HAP-1 (cell line): ENCODE data around the gene AP1M2.

Source experiments
- DNase-seq, 2 experiments: peaks; one replicate each; pipeline ENCODE4 v3.0.0-alpha.2; 2016 to 2020; ENCODE audit warnings: low spot score in 2 of 2
- H3K27me3 ChIP-seq: fragments of 250-450 bp; sonication (Bioruptor Pico); 2 replicates; pipeline ENCODE4 v1.5.1; 2020; ENCODE audit warnings: low read depth, mild to moderate bottlenecking, moderate library complexity
- H3K36me3 ChIP-seq: fragments of 250-450 bp; sonication (Bioruptor Pico); replicated peaks from 2 replicates; pipeline ENCODE4 v1.5.1; 2020; ENCODE audit warnings: mild to moderate bottlenecking
- H3K4me1 ChIP-seq: fragments of 250-450 bp; sonication (Bioruptor Pico); 2 replicates; pipeline ENCODE4 v1.5.1; 2020; ENCODE audit warnings: mild to moderate bottlenecking
- H3K4me3 ChIP-seq: fragments of 250-450 bp; sonication (Bioruptor Pico); 2 replicates; pipeline ENCODE4 v1.5.1; 2020; ENCODE audit warnings: mild to moderate bottlenecking, moderate library complexity
- H3K9me3 ChIP-seq: fragments of 250-450 bp; sonication (Bioruptor Pico); 2 replicates; pipeline ENCODE4 v1.5.1; 2020; ENCODE audit warnings: mild to moderate bottlenecking, moderate library complexity
- in situ Hi-C: fragments of 300-500 bp; cut with MboI; formaldehyde crosslinking; loops from 3 replicates; pipeline ENCODE4 v1.14.3; 2020; ENCODE audit warnings: low sequenced_read_pairs, inconsistent platforms, mixed read lengths

AP1M2 gene

DNA sequence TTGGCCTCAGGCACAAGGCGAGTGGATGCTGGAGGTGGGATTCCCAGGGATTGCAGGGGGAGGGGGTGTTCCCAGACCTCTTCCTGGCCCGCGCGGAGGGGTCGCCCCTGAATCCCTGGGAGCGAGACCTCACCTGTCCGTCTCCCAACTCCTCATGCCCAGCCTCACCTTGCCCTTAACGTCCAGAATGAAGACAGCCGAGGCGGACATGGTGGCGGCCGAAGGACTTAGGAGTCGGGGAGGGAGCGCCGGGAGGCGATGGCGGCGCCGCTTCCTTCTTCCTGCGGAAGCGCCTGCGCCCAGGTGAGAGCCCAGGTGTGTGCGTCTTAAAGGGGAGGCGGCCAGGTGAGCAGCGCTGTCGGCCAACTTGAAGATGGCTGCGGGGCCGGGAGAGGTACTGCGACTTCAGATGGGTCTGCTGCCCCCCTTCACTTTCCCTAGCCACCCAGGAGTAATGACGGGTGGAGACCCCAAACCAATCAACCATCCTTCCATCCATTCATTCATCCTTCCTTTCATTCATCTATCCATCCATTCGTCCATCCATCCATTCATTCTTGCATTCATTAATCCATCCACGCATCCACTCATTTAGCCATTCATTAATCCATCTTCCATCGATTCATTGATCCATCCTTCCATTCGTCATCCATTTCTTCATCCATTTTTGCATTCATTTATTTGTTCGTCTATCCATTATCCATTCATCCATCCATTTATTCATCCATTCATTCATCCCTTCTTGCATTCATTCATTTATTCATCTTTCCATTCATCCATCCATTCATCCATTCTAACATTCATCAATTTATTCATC lies at the start of gene AP1M2:
AP1M2 (minus strand) TSS at position 291 of the 817 bp plus-strand sequence; CDS start at position 210, 81 bp downstream.
- in situ Hi-C loops: no loop called here
- Histone ChIP-seq H3K36me3 (no peaks in the 10 kb centered on the region), H3K27me3 (peaks cover 4% of the 10 kb centered on the region; the same call in 1 of the 2 replicates), H3K4me3 (no peak within 1 kb of the TSS), H3K4me1 (no peaks in the 10 kb centered on the region), H3K9me3 (no peaks in the 10 kb centered on the region)
- no peak for DNase-seq

DNA sequence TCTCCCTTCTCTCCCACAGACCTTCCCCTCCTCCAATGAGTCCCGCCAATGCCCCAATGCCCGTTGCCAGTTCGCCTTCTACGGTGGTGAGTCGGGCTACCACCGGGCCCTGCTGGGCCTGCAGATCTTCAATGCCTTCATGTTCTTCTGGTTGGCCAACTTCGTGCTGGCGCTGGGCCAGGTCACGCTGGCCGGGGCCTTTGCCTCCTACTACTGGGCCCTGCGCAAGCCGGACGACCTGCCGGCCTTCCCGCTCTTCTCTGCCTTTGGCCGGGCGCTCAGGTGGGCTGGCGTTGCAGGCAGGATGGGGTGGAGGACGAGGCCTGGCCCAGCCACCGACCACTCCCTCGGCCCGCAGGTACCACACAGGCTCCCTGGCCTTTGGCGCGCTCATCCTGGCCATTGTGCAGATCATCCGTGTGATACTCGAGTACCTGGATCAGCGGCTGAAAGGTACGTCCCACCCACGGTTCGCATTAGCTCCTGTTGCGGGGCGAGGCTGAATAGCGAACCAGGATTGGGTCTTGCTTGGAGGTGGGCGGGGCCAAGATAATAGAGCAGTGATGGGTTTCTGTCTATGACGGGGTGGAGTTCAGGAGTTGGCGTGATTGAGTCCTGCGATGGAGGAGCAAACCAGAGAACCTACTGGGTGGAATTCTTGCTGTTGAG lies 49.3 kb upstream of the AP1M2 start:
- H3K4me1 ChIP-seq: no peaks in the 10 kb centered on the region
- no peaks in the 10 kb centered on the region for H3K9me3 ChIP-seq
- H3K4me3 ChIP-seq: no peak overlapping the region
- no peaks in the 10 kb centered on the region for H3K27me3 ChIP-seq
- peaks cover 6% of the 10 kb centered on the region for H3K36me3 ChIP-seq
- DNase-seq: no peak
- in situ Hi-C loops: no loop called here

DNA sequence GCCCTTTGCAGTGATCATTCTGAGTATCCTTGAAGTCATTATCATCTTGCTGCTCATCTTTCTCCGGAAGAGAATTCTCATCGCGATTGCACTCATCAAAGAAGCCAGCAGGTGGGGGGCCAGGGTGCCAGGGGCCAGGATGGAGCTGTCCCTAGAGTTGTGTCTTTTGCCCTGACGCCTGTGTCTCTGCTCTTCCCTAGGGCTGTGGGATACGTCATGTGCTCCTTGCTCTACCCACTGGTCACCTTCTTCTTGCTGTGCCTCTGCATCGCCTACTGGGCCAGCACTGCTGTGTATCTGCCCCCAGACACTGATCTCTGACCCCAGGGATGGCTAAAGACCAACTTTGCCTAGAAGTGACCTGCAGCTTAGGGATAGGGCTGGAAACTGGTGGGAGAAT lies 47.9 kb upstream of the AP1M2 start:
- Histone ChIP-seq H3K9me3 (no peaks in the 10 kb centered on the region), H3K36me3 (peaks cover 6% of the 10 kb centered on the region), H3K4me3 (no peak overlapping the region), H3K27me3 (no peaks in the 10 kb centered on the region), H3K4me1 (no peaks in the 10 kb centered on the region)
- no peak for DNase-seq
- in situ Hi-C loops: no loop called here

DNA sequence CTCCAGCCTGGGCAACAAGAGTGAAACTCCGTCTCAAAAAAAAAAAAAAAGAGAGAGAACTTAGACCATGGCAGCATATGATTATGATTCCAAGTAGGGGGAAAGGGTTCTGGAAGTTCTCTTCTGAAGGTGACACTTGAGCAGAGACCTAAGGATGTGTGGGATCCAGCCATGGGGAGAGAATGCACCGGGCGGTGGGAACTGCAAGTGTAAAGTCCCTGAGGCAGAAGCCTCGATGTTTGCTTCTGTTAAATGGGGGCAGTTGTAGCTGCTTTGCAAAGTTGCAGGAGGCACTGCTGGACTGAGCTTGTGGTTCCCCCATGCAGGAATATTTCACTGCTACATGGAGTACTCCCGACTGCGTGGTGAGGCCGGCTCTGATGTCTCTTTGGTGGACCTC lies 47.3 kb upstream of the AP1M2 start:
- Histone ChIP-seq H3K4me1 (no peaks in the 10 kb centered on the region), H3K27me3 (no peaks in the 10 kb centered on the region), H3K36me3 (peaks cover 6% of the 10 kb centered on the region), H3K4me3 (no peak overlapping the region), H3K9me3 (no peaks in the 10 kb centered on the region)
- in situ Hi-C loops: no loop called here
- DNase-seq: no peak

GRCh38 chr19:10631874-10632273 lies 44.8 kb upstream of the AP1M2 start:
- H3K4me1 ChIP-seq: no peaks in the 10 kb centered on the region
- no peak for DNase-seq
- H3K9me3 ChIP-seq: no peaks in the 10 kb centered on the region
- no peak overlapping the region for H3K4me3 ChIP-seq
- H3K36me3 ChIP-seq: peaks cover 3% of the 10 kb centered on the region
- in situ Hi-C loops: no loop called here
- H3K27me3 ChIP-seq: no peaks in the 10 kb centered on the region

DNA sequence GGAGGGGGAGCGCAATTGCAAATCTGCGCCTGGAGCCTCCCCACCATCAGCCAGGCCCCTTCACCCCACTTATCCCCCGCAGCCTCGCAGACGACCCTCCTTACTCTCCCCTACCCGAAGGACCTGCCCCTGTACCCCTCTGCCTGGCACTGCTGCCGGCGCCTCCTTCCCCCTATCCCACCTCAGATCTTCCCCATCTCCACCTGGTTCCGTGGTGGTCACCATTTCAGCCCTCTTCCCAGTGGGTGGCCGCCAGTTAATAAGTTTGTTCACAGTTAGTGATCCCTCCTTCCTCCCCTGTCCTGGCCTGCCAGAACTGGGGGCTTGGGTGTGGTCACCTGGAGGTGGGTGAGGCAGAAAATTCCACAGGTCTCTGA lies 38.6 kb upstream of the AP1M2 start:
- in situ Hi-C loops: no loop called here
- DNase-seq: no peak
- Histone ChIP-seq H3K4me1 (no peaks in the 10 kb centered on the region), H3K36me3 (no peaks in the 10 kb centered on the region), H3K9me3 (no peaks in the 10 kb centered on the region), H3K27me3 (no peaks in the 10 kb centered on the region), H3K4me3 (no peak overlapping the region)

- H3K4me3 ChIP-seq: no peak within 1 kb of the TSS
- no peak for DNase-seq
These were observed 38.1 kb upstream of the AP1M2 start, which contains the start of gene SLC44A2 for GRCh38 chr19:10625003-10625761. TSS of gene SLC44A2 (plus strand) at chr19:10625553. CDS start at chr19:10625634, 81 bp downstream.

GRCh38 chr19:10624585-10624984 lies 37.5 kb upstream of the AP1M2 start:
- Histone ChIP-seq H3K9me3 (no peaks in the 10 kb centered on the region), H3K4me3 (no peak overlapping the region), H3K27me3 (no peaks in the 10 kb centered on the region), H3K4me1 (no peaks in the 10 kb centered on the region), H3K36me3 (no peaks in the 10 kb centered on the region)
- in situ Hi-C loops: no loop called here
- no peak for DNase-seq

More at GRCh38 chr19:10625003-10625761, 38.1 kb upstream of the AP1M2 start, which contains the start of gene SLC44A2:
- in situ Hi-C loops: no loop called here
- H3K36me3 ChIP-seq: no peaks in the 10 kb centered on the region
- H3K27me3 ChIP-seq: no peaks in the 10 kb centered on the region
- no peaks in the 10 kb centered on the region for H3K4me1 ChIP-seq
- no peaks in the 10 kb centered on the region for H3K9me3 ChIP-seq

GRCh38 chr19:10621966-10622365 lies 34.9 kb upstream of the AP1M2 start:
- in situ Hi-C loops: no loop called here
- DNase-seq: no peak
- Histone ChIP-seq H3K27me3 (no peaks in the 10 kb centered on the region), H3K4me1 (no peaks in the 10 kb centered on the region), H3K36me3 (no peaks in the 10 kb centered on the region), H3K4me3 (no peak overlapping the region), H3K9me3 (no peaks in the 10 kb centered on the region)

DNA sequence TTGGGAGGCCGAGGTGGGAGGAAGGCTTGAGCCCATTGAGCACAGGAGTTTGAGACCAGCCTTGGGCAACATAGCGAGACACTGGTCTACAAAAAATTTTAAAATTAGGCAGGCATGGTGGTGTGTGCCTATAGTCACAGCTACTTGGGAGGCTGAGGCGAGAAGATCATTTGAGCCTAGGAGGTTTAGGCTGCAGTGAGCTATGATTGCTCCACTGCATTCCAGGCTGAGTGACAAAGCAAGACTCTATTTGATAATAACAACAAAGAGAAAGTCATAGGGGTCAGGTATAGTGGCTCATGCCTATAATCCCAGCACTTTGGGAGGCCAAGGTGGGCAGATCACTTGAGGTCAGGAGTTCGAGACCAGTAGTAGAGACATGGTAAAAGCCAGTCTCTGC lies 33.7 kb upstream of the AP1M2 start:
- Histone ChIP-seq H3K36me3 (no peaks in the 10 kb centered on the region), H3K4me1 (no peaks in the 10 kb centered on the region), H3K27me3 (no peaks in the 10 kb centered on the region), H3K9me3 (no peaks in the 10 kb centered on the region), H3K4me3 (no peak overlapping the region)
- DNase-seq: no peak
- in situ Hi-C loops: no loop called here

- Histone ChIP-seq H3K4me3 (no peak overlapping the region), H3K36me3 (no peaks in the 10 kb centered on the region), H3K27me3 (no peaks in the 10 kb centered on the region), H3K4me1 (no peaks in the 10 kb centered on the region), H3K9me3 (no peaks in the 10 kb centered on the region)
- no peak for DNase-seq
- in situ Hi-C loops: no loop called here
These were observed 31.7 kb upstream of the AP1M2 start for GRCh38 chr19:10618846-10619245.

GRCh38 chr19:10617409-10618121 lies 30.5 kb upstream of the AP1M2 start:
- Histone ChIP-seq H3K36me3 (no peaks in the 10 kb centered on the region), H3K27me3 (no peaks in the 10 kb centered on the region), H3K4me1 (no peaks in the 10 kb centered on the region), H3K9me3 (no peaks in the 10 kb centered on the region), H3K4me3 (no peak overlapping the region)
- DNase-seq: no peak
- in situ Hi-C loops: no loop called here

- Histone ChIP-seq H3K9me3 (no peaks in the 10 kb centered on the region), H3K27me3 (no peaks in the 10 kb centered on the region), H3K4me1 (no peaks in the 10 kb centered on the region), H3K4me3 (no peak overlapping the region), H3K36me3 (no peaks in the 10 kb centered on the region)
- in situ Hi-C loops: no loop called here
- no peak for DNase-seq
These were observed 28.4 kb upstream of the AP1M2 start for GRCh38 chr19:10615429-10616023.
